GM18505 (cell line): ENCODE measurements around the gene MERTK.
"Not testable (repeated sequence)": the region's sequence is repeated elsewhere in the genome, so short reads cannot be mapped to it uniquely, and the experiment has no call there.

Source experiments
- ATAC-seq: cut with Tn5 transposase; IDR thresholded peaks from one replicate; pipeline ENCODE4 v1.9.1; 2021; ENCODE audit not compliant: unreplicated experiment
- POLR2A ChIP-seq: IDR thresholded peaks from 4 replicates; pipeline ENCODE4 v1.6.1; 2011; ENCODE audit warnings: borderline replicate concordance; ENCODE audit not compliant: insufficient read depth, insufficient read length; ENCODE audit errors: extremely low read depth

The MERTK gene

GRCh38 chr2:111897924-111898702, at the start of gene MERTK:
Gene MERTK (plus strand): TSS chr2:111898607. CDS start chr2:111898736, 129 bp downstream.
- TF ChIP-seq POLR2A: no peak
- peak; percentile 57 for ATAC-seq

DNA sequence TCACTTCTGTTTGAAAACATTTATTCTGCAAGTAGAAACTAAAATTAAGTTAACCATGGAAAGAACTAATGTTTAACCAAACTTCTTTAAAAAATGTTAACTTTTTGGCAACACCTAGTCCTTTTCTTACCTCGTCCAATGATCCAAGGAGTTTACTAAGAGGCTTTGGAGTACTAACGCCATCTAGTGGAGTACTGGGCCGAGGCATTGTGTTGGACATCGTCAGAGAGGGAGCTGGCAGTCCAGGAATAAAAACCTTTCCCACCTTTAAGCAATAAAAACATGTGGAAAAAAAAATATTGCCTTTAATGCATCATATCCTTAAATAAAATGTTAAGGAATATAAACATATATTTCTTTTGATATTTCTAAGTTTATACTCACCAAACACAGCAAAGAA, 47.8 kb upstream of the MERTK start:
- ATAC-seq: not testable (repeated sequence)

- ATAC-seq: not testable (repeated sequence)
Measured at GRCh38 chr2:111852544-111852943, 45.9 kb upstream of the MERTK start.

DNA sequence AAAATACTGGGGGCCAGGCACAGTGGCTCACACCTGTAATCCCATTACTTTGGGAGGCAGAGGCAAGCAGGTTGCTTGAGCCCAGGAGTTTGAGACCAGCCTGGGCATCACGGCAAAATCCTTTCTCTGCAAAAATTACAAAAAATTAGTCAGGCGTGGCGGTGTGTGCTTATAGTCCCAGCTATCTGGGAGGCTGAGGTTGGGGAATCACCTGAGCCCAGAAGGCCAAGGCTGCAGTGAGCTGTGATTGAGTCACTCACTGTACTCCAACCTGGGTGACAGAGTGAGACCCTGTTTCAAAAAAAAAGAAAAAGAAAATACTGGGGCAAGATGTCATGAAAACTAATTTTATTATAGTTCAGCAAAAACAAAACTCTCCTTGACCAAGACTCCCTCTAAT, 38.4 kb upstream of the MERTK start:
- ATAC-seq: not testable (repeated sequence)

- not testable (repeated sequence) for ATAC-seq
Measured at GRCh38 chr2:111865124-111865523, 33.3 kb upstream of the MERTK start.

DNA sequence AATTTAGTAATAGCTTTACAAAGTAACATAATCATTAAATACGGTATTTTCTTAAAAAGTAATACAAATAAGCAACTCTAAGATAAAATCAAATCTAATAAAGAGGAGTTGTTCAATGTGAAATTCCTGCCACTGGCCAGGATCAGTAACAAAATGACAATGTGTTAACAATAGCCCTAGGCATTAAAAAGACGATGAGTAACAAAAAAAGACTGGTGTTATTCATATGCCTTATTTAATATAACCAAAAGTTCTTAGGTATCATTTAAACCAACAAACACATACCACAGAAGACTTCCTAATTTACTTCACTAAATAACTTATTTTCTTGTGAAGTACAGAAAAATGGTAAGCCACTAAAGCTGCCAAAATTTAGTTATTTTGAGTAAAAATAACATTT, 25.6 kb upstream of the MERTK start:
- not testable (repeated sequence) for ATAC-seq

- peak; percentile 78 for ATAC-seq
- TF ChIP-seq POLR2A: peak; percentile 85
Measured at GRCh38 chr2:111883661-111884591, 14.5 kb upstream of the MERTK start, which contains the start of gene ANAPC1. Gene ANAPC1 (minus strand): TSS chr2:111884193. CDS start chr2:111880825, 3,368 bp downstream.

GRCh38 chr2:111884592-111884964, 13.8 kb upstream of the MERTK start:
- TF ChIP-seq POLR2A: no peak
- ATAC-seq: peak; percentile 4

DNA sequence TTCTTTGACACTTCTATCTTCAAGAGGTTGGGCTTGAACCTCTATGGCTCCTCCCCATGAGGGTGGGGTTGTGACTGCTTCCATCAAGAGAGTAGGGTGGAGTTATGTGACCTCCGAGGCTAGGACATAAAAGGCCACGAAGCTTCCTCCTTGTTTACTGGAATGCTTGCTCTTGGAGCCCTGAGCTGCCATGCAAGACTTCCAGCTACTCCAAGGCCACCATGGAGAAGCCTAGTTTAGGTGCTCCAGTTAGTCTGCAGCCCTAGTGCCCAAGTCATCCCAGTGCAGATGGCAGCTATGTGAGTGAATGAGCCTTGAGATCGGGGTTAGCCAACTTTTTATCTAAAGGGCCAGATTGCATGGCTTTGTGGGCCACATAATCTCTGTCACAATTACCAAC, 2.4 kb upstream of the MERTK start:
- no peak for ATAC-seq
- no peak for TF ChIP-seq POLR2A

DNA sequence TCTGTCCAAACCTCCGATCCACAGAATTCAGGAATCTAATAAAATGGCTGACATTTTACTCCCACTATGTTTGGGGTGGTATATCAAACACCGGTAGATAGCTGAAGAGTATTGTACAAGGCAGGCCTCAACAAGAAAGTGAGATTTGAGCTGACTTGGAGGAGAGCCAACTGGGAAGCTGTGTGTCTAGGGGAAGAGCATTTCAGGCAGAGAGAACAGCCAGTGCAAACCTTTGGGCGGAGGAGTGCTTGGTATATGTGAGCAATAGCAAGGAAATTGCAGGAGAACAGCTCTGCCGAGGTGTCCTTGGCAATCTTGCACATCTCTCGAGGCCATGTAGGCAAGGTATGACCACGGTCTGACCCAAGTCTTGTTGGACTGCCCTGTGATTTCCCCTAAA, 1.8 kb upstream of the MERTK start:
- TF ChIP-seq POLR2A: no peak
- no peak for ATAC-seq

- no peak for ATAC-seq
- no peak for TF ChIP-seq POLR2A
Measured at GRCh38 chr2:111897630-111897923, 830 bp upstream of the MERTK start.

- TF ChIP-seq POLR2A: no peak
- peak; percentile 21 for ATAC-seq
Measured at GRCh38 chr2:111898703-111899514, 502 bp downstream of the MERTK start.

GRCh38 chr2:111900859-111901258, 2.5 kb downstream of the MERTK start:
- TF ChIP-seq POLR2A: no peak
- ATAC-seq: no peak

GRCh38 chr2:111903516-111903915, 5.1 kb downstream of the MERTK start:
- TF ChIP-seq POLR2A: no peak
- no peak for ATAC-seq
